H1 (cell line): ENCODE measurements around the gene TNS1. TPM values are rescaled to one million over a fixed set of nuclear protein-coding genes. Genes with fewer than 3 reads are reported as not detected.
A peak's percentile ranks its signal among the peaks of the same experiment; 100 is the strongest.

Source experiments
- CTCF ChIA-PET: fragments of 300-600 bp; sonication (Branson Sonifier 250); formaldehyde crosslinking; loops from one replicate; lab custom pipeline; 2021; ENCODE audit not compliant: partially characterized antibody; lab: Charles Lee
- POLR2A ChIA-PET: fragments of 300-600 bp; sonication (Branson Sonifier 250); formaldehyde crosslinking; loops from one replicate; lab custom pipeline; 2021; ENCODE audit warnings: inconsistent platforms; ENCODE audit not compliant: partially characterized antibody; lab: Charles Lee
- DNase-seq, 2 experiments: peaks; one replicate each; pipeline versions ENCODE4 v3.0.0 to v3.0.0-alpha.2; 2010 to 2022; ENCODE audit warnings: low spot score in 2 of 2, low read depth in 1 of 2, mixed read lengths in 1 of 2
- FAIRE-seq: peaks from 2 replicates; lab custom pipeline; 2011; peaks lifted over from hg19 to GRCh38; lab: Jason Lieb, UNC
- H2AFZ ChIP-seq: 2 replicates; pipeline ENCODE4 v1.8.1; 2012; ENCODE audit warnings: low read length, inconsistent platforms
- H2AK5ac ChIP-seq: 2 replicates; pipeline ENCODE4 v1.6.1; 2013; ENCODE audit warnings: low read depth, low read length
- H2BK120ac ChIP-seq: replicated peaks from 2 replicates; pipeline ENCODE3; 2013; ENCODE audit warnings: low read depth, low read length, inconsistent platforms
- H2BK12ac ChIP-seq: 2 replicates; pipeline ENCODE4 v1.6.1; 2013; ENCODE audit warnings: low read depth, low read length
- H2BK15ac ChIP-seq: 2 replicates; pipeline ENCODE4 v1.6.1; 2013; ENCODE audit warnings: low read length
- H2BK20ac ChIP-seq: 2 replicates; pipeline ENCODE4 v1.6.1; 2013; ENCODE audit warnings: low read length
- H2BK5ac ChIP-seq: 2 replicates; pipeline ENCODE4 v1.6.1; 2013; ENCODE audit warnings: low read depth, low read length
- H3K14ac ChIP-seq: 2 replicates; pipeline ENCODE4 v1.6.1; 2013; ENCODE audit warnings: inconsistent platforms; ENCODE audit not compliant: insufficient read length
- H3K18ac ChIP-seq: 2 replicates; pipeline ENCODE4 v1.6.1; 2013; ENCODE audit warnings: low read length; ENCODE audit errors: extremely low read depth
- H3K23ac ChIP-seq: 2 replicates; pipeline ENCODE4 v1.6.1; 2013; ENCODE audit warnings: inconsistent platforms; ENCODE audit not compliant: insufficient read length
- H3K23me2 ChIP-seq: 2 replicates; pipeline ENCODE4 v1.6.1; 2013; ENCODE audit warnings: low read depth, low read length
- H3K27ac ChIP-seq: 2 replicates; pipeline ENCODE4 v1.6.1; 2011; ENCODE audit warnings: low read depth, low read length, inconsistent platforms
- H3K27me3 ChIP-seq, 4 experiments: replicated peaks in 1 of 4; 1 replicate in 1 of 4; 2 replicates in 3 of 4; pipeline versions ENCODE4 v1.6.1 to v1.8.1; 2011 to 2013; ENCODE audit warnings: low read length in 3 of 4, mild to moderate bottlenecking in 3 of 4, inconsistent platforms in 2 of 4, mixed read lengths in 2 of 4, moderate library complexity in 1 of 4; ENCODE audit not compliant: control insufficient read depth in 3 of 4, insufficient read depth in 3 of 4; ENCODE audit errors: extremely low read depth in 1 of 4
- H3K36me3 ChIP-seq, 4 experiments: 2 replicates each; pipeline versions ENCODE4 v1.6.1 to v1.8.1; 2011 to 2013; ENCODE audit warnings: mild to moderate bottlenecking in 4 of 4, low read length in 3 of 4, moderate library complexity in 2 of 4, control low read depth in 1 of 4, inconsistent platforms in 1 of 4; ENCODE audit not compliant: insufficient read depth in 4 of 4, control insufficient read depth in 2 of 4
- H3K4ac ChIP-seq: replicated peaks from 2 replicates; pipeline ENCODE3; 2013; ENCODE audit warnings: low read length, low read depth, mixed read lengths, inconsistent platforms; ENCODE audit not compliant: insufficient read length
- H3K4me1 ChIP-seq, 4 experiments: replicated peaks in 1 of 4; 1 replicate in 1 of 4; 2 replicates in 3 of 4; pipeline versions ENCODE4 v1.6.1 to v1.8.1; 2011 to 2013; ENCODE audit warnings: low read length in 3 of 4, inconsistent platforms in 2 of 4, mixed read lengths in 1 of 4; ENCODE audit not compliant: insufficient read depth in 4 of 4, control insufficient read depth in 3 of 4
- H3K4me2 ChIP-seq, 2 experiments: 2 replicates each; pipeline versions ENCODE4 v1.6.1 to v1.8.1; 2011 to 2013; ENCODE audit warnings: low read depth in 2 of 2, low read length in 2 of 2, control low read depth in 1 of 2, inconsistent platforms in 1 of 2, mild to moderate bottlenecking in 1 of 2; ENCODE audit not compliant: insufficient read depth in 1 of 2
- H3K4me3 ChIP-seq, 4 experiments: fragments of 200-600, 300-600 bp in 1 of 4; sonication (generic), shearing (Covaris generic), sonication (Bioruptor Twin) in 1 of 4; 2 replicates each; pipeline versions ENCODE4 v1.5.1 to v1.8.1; 2011 to 2016; ENCODE audit warnings: low read length in 4 of 4, low read depth in 3 of 4, control low read depth in 2 of 4, inconsistent platforms in 2 of 4, mild to moderate bottlenecking in 2 of 4, mixed read lengths in 1 of 4, moderate library complexity in 1 of 4; ENCODE audit not compliant: insufficient read depth in 2 of 4; ENCODE audit errors: extremely low read depth in 1 of 4
- H3K56ac ChIP-seq: replicated peaks from 2 replicates; pipeline ENCODE3; 2013; ENCODE audit warnings: low read depth, mild to moderate bottlenecking, mixed read lengths, low read length, inconsistent platforms; ENCODE audit not compliant: insufficient read length
- H3K79me1 ChIP-seq: 2 replicates; pipeline ENCODE4 v1.6.1; 2013; ENCODE audit warnings: low read depth, low read length, control low read depth
- H3K79me2 ChIP-seq, 2 experiments: 2 replicates each; pipeline versions ENCODE4 v1.6.1 to v1.8.1; 2012 to 2013; ENCODE audit warnings: low read length in 2 of 2, mild to moderate bottlenecking in 2 of 2, inconsistent platforms in 1 of 2; ENCODE audit not compliant: insufficient read depth in 2 of 2, control insufficient read depth in 1 of 2
- H3K9ac ChIP-seq, 4 experiments: replicated peaks in 1 of 4; 1 replicate in 1 of 4; 2 replicates in 3 of 4; pipeline versions ENCODE4 v1.6.1 to v1.8.1; 2011 to 2013; ENCODE audit warnings: low read depth in 3 of 4, low read length in 3 of 4, control low read depth in 2 of 4, mild to moderate bottlenecking in 2 of 4, moderate library complexity in 2 of 4, inconsistent platforms in 1 of 4; ENCODE audit errors: extremely low read depth in 1 of 4
- H3K9me3 ChIP-seq, 2 experiments: 2 replicates each; pipeline versions ENCODE4 v1.6.1 to v1.8.1; 2012 to 2013; ENCODE audit warnings: mild to moderate bottlenecking in 2 of 2, moderate library complexity in 2 of 2, control low read depth in 1 of 2, inconsistent platforms in 1 of 2, low read depth in 1 of 2, low read length in 1 of 2, mixed read lengths in 1 of 2; ENCODE audit not compliant: insufficient read depth in 2 of 2
- H4K20me1 ChIP-seq, 2 experiments: replicated peaks in 1 of 2; 2 replicates each; pipeline versions ENCODE3 to v1.8.1; 2011 to 2013; ENCODE audit warnings: inconsistent platforms in 2 of 2, low read length in 2 of 2, mild to moderate bottlenecking in 1 of 2; ENCODE audit not compliant: insufficient read depth in 2 of 2, control insufficient read depth in 1 of 2
- H4K5ac ChIP-seq: 2 replicates; pipeline ENCODE4 v1.6.1; 2013; ENCODE audit warnings: low read length, low read depth, mixed read lengths, inconsistent platforms; ENCODE audit not compliant: insufficient read length
- H4K8ac ChIP-seq: 2 replicates; pipeline ENCODE4 v1.8.0; 2013; ENCODE audit warnings: mild to moderate bottlenecking, moderate library complexity, low read length, inconsistent platforms; ENCODE audit not compliant: insufficient read depth; ENCODE audit errors: extremely low read depth
- H4K91ac ChIP-seq: replicated peaks from 2 replicates; pipeline ENCODE3; 2013; ENCODE audit warnings: low read length, mixed read lengths, inconsistent platforms; ENCODE audit not compliant: insufficient read length
- ASH2L ChIP-seq: fragments of 200-600, 300-600 bp; sonication (generic); IDR thresholded peaks from one replicate; pipeline ENCODE4 v1.7.1; 2017; ENCODE audit warnings: low read length
- ATF3 ChIP-seq: IDR thresholded peaks from 2 replicates; pipeline ENCODE4 v1.6.1; 2011; ENCODE audit warnings: low read depth, mild to moderate bottlenecking, low read length; ENCODE audit not compliant: insufficient read depth
- CTBP2 ChIP-seq: IDR thresholded peaks from 2 replicates; pipeline ENCODE4 v1.7.0; 2011; ENCODE audit warnings: borderline replicate concordance, mild to moderate bottlenecking, moderate library complexity, mixed read lengths, low read length; ENCODE audit not compliant: insufficient read depth, insufficient read length
- KDM5A ChIP-seq: fragments of 200-600 bp; IDR thresholded peaks from 2 replicates; pipeline ENCODE4 v1.7.1; 2012; ENCODE audit warnings: mild to moderate bottlenecking, low read length, inconsistent platforms, mixed read lengths
- NANOG ChIP-seq: IDR thresholded peaks from 2 replicates; pipeline ENCODE4 v1.6.1; 2011; ENCODE audit warnings: low read length, low read depth, mild to moderate bottlenecking, inconsistent platforms; ENCODE audit not compliant: insufficient read depth, poor library complexity, severe bottlenecking
- RFX5 ChIP-seq: IDR thresholded peaks from 2 replicates; pipeline ENCODE4 v1.6.1; 2011; ENCODE audit warnings: low read depth, low read length, improper control_type of control experiment, borderline replicate concordance
- SP1 ChIP-seq: IDR thresholded peaks from 2 replicates; pipeline ENCODE4 v1.6.1; 2011; ENCODE audit warnings: low read depth, low read length
- SUZ12 ChIP-seq: fragments of 200-600 bp; sonication (generic); IDR thresholded peaks from 2 replicates; pipeline ENCODE4 v1.6.1; 2012; ENCODE audit warnings: mild to moderate bottlenecking, inconsistent platforms, low read length, moderate library complexity, mixed read lengths
- TAF1 ChIP-seq: IDR thresholded peaks from 2 replicates; pipeline ENCODE4 v1.6.1; 2011; ENCODE audit warnings: mild to moderate bottlenecking, low read depth, low read length
- TBP ChIP-seq: IDR thresholded peaks from 2 replicates; pipeline ENCODE4 v1.6.1; 2011; ENCODE audit warnings: low read depth, low read length, improper control_type of control experiment
- WGBS, 2 experiments: shearing (Covaris generic) in 1 of 2; methylation state at CpG; one replicate each; pipeline versions ENCODE4 v1.1.6 to v1.1.7; 2013 to 2015; ENCODE audit warnings: low lambda C conversion rate in 2 of 2, mixed read lengths in 2 of 2, inconsistent platforms in 1 of 2, low coverage in 1 of 2, missing lambda C conversion rate in 1 of 2; ENCODE audit not compliant: insufficient replicate concordance in 2 of 2, insufficient coverage in 1 of 2, insufficient read length in 1 of 2; ENCODE audit errors: extremely low coverage in 1 of 2, missing lambda C conversion rate in 1 of 2; 5-methylcytosine and 5-hydroxymethylcytosine counted together
- polyA plus RNA-seq, 7 experiments: library from polyadenylated mRNA; depleted of rRNA in 3 of 7; stranded (reverse) in 5 of 7; unstranded in 2 of 7; fragments of >200 nt in 5 of 7; fragments of 200-250 nt in 2 of 7; gene quantifications; 1 replicate in 5 of 7; 2 replicates in 1 of 7; 4 replicates in 1 of 7; pipeline versions ENCODE4 v1.2.1 to v1.2.3, GENCODE V29; 2011 to 2013; ENCODE audit warnings: missing spikeins in 2 of 7, mixed read lengths in 2 of 7
- total RNA-seq: library from RNA; stranded (reverse); fragmentation: NEBNext Ultra II Directional; extraction: Animal tissue kit (Norgen Biotek cat#: 25700); gene quantifications from 2 replicates; pipeline ENCODE4 v1.2.1, GENCODE V29; 2021
- TF ChIP-seq, protein P1 (sequence below): IDR thresholded peaks from 2 replicates; pipeline ENCODE4 v1.6.1; 2012; ENCODE audit warnings: inconsistent platforms

TNS1 gene
- total and polyA plus RNA-seq, 2 of the 8 experiments (the other 6 are each of a cell fraction or from before 2014, with no cell fraction given) = 1.5 to 5.1 TPM

DNA sequence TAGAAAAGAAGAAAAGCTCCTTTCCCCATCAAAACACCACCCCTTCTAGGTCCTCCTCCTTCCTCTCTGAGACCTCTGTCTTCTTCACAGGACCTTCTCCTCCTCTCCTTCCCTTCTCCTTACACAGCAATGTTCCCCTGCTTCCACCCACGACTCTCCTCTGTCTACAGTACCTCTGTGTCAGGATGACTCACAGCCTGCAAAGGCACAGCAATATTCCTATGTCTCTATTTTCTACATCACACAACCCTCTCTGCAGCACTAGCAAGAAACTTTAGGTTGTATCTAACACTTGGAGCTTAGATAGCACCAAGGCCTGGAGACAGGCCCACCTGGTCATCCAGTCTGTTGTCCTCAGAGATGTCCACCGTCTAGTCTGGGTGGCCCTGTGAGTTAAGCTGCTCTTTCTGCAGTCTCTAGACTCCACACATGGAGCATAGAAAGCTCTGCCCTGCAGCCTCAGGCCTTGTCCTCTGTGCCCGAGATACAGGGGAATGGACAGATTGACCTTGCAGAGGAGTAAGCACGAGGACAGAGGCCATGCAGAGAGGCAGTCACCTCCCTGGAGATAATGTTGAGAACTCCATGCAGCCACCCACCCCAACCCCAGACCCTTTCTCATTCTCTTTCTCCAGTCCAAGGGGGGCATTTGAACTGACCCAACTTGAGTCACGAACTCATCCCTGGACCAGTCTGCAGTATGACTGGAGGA, 212.0 kb downstream of the TNS1 start:
- no peak overlapping the region for H3K23ac ChIP-seq
- H3K79me2 ChIP-seq = no peaks in the 10 kb centered on the region
- H3K9ac ChIP-seq = no peak overlapping the region
- H3K9me3 ChIP-seq = peaks cover 4 to 12% of the 10 kb centered on the region in 2 experiments; a peak in 3 of 4 replicates
- WGBS, 2 experiments = 91% methylated on average over 5 of the region's 5 CpGs; no CpG with 5 or more reads in 1 of the 2 experiments
- ChIA-PET POLR2A (interaction anchor here (0.6 to 1.4 kb wide), 2 partner anchors 59 to 84 kb away, joined by 3 to 4 read pairs; no protein-coding TSS in a partner anchor), CTCF (interaction anchor here (0.7 to 30.4 kb wide), 25 partner anchors 12 to 382 kb away, joined by 3 to 759 read pairs (median 10); partner anchors contain the start of gene RUFY4)
- no peak overlapping the region for H2AFZ ChIP-seq
- H3K23me2 ChIP-seq = no peaks in the 10 kb centered on the region; the same call in none of the 2 replicates
- peaks cover 0 to 4% (median 1%) of the 10 kb centered on the region in 4 experiments; a peak in 2 of 7 replicates for H3K4me1 ChIP-seq
- peaks cover 0 to 5% of the 10 kb centered on the region in 2 experiments for H4K20me1 ChIP-seq
- H3K27ac ChIP-seq = no peak overlapping the region
- H4K5ac ChIP-seq = no peak overlapping the region
- no peak for FAIRE-seq
- no peak overlapping the region for H4K8ac ChIP-seq
- no peak overlapping the region for H2BK12ac ChIP-seq
- H2BK5ac ChIP-seq = no peak overlapping the region
- no peak overlapping the region for H2AK5ac ChIP-seq
- H3K4me2 ChIP-seq = no peak overlapping the region
- no peak overlapping the region for H4K91ac ChIP-seq
- H3K27me3 ChIP-seq = peaks cover 0 to 2% (median 0%) of the 10 kb centered on the region in 4 experiments; a peak in 1 of 7 replicates
- no peak overlapping the region for H3K14ac ChIP-seq
- H2BK20ac ChIP-seq = 0 out of 2 replicates have a peak overlapping the region, but pooled peaks have one; percentile 25
- no peak for DNase-seq
- no peak overlapping the region for H3K18ac ChIP-seq
- no peak overlapping the region for H3K56ac ChIP-seq
- no peak overlapping the region for H3K4me3 ChIP-seq
- no peak overlapping the region for H3K4ac ChIP-seq
- no peaks in the 10 kb centered on the region for H3K79me1 ChIP-seq
- no peaks in the 10 kb centered on the region; a peak in 1 of 8 replicates for H3K36me3 ChIP-seq
- peak overlapping the region; percentile 66; the same call in 1 of the 2 replicates for H2BK15ac ChIP-seq
- no peak overlapping the region for H2BK120ac ChIP-seq
- TF ChIP-seq NANOG = no peak
- no peak for TF ChIP-seq ASH2L
- no peak for TF ChIP-seq SUZ12
- TF ChIP-seq KDM5A = no peak
- no peak for TF ChIP-seq TBP
- no peak for TF ChIP-seq TAF1
- no peak for TF ChIP-seq ATF3
- no peak for TF ChIP-seq SP1
- no peak for TF ChIP-seq RFX5
- TF ChIP-seq, protein P1, sequence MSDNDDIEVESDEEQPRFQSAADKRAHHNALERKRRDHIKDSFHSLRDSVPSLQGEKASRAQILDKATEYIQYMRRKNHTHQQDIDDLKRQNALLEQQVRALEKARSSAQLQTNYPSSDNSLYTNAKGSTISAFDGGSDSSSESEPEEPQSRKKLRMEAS = no peak
- TF ChIP-seq CTBP2 = no peak
